ENCODE data around the gene IGLL5.

The IGLL5 gene

DNA sequence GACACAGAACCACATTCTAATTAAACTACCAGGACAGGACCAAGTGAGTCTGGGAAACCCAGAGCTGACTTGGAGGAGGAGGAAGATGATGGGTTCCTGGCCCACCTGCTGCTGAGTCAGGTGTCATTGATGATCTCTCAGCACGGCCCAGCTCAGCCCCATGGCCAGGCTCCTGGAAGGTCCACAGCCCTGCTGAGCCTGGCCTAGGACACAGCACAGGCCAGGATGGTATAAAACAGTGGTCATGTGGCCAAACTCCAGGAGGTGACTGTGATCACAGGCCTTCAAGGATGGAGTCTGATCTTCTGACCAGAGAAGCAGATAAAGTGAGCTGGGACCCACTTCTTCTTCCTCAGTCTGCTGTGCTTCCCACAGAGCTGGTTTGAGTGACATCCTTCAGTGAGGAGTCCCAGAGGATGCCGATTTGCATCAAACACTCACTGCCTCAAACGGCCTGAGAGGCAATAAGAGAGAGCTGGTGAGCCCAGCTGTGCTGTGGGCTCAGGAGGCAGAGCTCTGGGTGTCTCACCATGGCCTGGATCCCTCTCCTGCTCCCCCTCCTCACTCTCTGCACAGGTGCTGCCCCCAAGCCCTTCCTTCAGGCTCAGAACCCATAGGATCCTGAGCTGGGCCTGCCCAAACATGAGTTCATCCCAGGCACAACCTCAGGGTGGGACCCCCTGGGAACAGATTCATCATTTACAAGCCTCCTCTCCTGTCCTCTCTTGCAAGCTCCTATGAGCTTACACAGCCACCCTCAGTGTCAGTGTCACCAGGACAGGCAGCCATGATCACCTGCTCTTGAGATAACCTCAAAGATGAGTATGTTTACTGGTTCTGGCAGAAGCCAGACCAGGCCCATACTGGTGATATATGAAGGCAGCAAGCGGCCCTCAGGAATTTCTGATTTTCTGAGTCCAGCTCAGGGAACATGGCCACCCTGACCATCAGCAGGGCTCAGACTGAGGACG lies 37.7 kb upstream of the IGLL5 start:
- Histone ChIP-seq H3K4me1 (ENCODE audit: control insufficient read depth, insufficient read depth, low read length, poor library complexity, severe bottlenecking) (peaks cover 9% of the 10 kb centered on the region), H3K27me3 (replicated peaks; ENCODE audit: control insufficient read depth, insufficient read depth, low read length, poor library complexity, severe bottlenecking) (no peaks in the 10 kb centered on the region), H3K27ac (ENCODE audit: insufficient read depth, low read length, poor library complexity, severe bottlenecking) (no peak overlapping the region), H3K36me3 (ENCODE audit: control insufficient read depth, insufficient read depth, low read length) (no peaks in the 10 kb centered on the region), H3K9me3 (ENCODE audit: control insufficient read depth, low read length) (no peaks in the 10 kb centered on the region), H3K4me3 (ENCODE audit: insufficient read depth, low read depth, low read length, poor library complexity, severe bottlenecking) (no peak overlapping the region)
- DNase-seq, result no peak

DNA sequence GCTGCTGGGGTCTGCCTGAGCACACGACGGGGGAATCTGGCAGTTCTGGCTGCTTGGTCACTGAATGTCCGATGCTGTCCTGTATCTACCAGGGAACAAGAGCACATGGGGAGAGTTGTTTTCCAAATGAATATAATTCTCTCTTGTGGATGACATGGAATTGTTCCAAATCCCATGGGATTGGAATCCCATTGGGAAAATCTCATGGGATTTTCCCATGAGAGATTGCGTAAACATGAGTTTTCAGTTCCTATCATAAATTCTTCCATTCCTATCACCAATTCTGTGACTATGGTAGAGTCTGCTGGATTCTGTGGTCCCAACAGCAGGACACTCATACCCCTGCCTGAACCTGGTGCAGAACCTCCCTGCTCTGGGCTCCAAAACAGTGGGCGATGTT lies 35.6 kb upstream of the IGLL5 start:
- Histone ChIP-seq H3K27ac (ENCODE audit: insufficient read depth, low read length, poor library complexity, severe bottlenecking) (no peak overlapping the region), H3K36me3 (ENCODE audit: control insufficient read depth, insufficient read depth, low read length) (no peaks in the 10 kb centered on the region), H3K27me3 (replicated peaks; ENCODE audit: control insufficient read depth, insufficient read depth, low read length, poor library complexity, severe bottlenecking) (no peaks in the 10 kb centered on the region), H3K9me3 (ENCODE audit: control insufficient read depth, low read length) (no peaks in the 10 kb centered on the region), H3K4me3 (ENCODE audit: insufficient read depth, low read depth, low read length, poor library complexity, severe bottlenecking) (no peak overlapping the region), H3K4me1 (ENCODE audit: control insufficient read depth, insufficient read depth, low read length, poor library complexity, severe bottlenecking) (peaks cover 5% of the 10 kb centered on the region)
- DNase-seq, result no peak

- Histone ChIP-seq H3K4me1 (ENCODE audit: control insufficient read depth, insufficient read depth, low read length, poor library complexity, severe bottlenecking) (no peaks in the 10 kb centered on the region), H3K36me3 (ENCODE audit: control insufficient read depth, insufficient read depth, low read length) (no peaks in the 10 kb centered on the region), H3K9me3 (ENCODE audit: control insufficient read depth, low read length) (no peaks in the 10 kb centered on the region), H3K27me3 (replicated peaks; ENCODE audit: control insufficient read depth, insufficient read depth, low read length, poor library complexity, severe bottlenecking) (no peaks in the 10 kb centered on the region), H3K4me3 (ENCODE audit: insufficient read depth, low read depth, low read length, poor library complexity, severe bottlenecking) (no peak overlapping the region), H3K27ac (ENCODE audit: insufficient read depth, low read length, poor library complexity, severe bottlenecking) (no peak overlapping the region)
- no peak for DNase-seq
These were observed 33.9 kb upstream of the IGLL5 start for GRCh38 chr22:22853713-22854112.

GRCh38 chr22:22854466-22854865 lies 33.1 kb upstream of the IGLL5 start:
- no peaks in the 10 kb centered on the region for H3K4me1 ChIP-seq (ENCODE audit: control insufficient read depth, insufficient read depth, low read length, poor library complexity, severe bottlenecking)
- no peaks in the 10 kb centered on the region for H3K36me3 ChIP-seq (ENCODE audit: control insufficient read depth, insufficient read depth, low read length)
- DNase-seq, result no peak
- H3K27me3 ChIP-seq (replicated peaks; ENCODE audit: control insufficient read depth, insufficient read depth, low read length, poor library complexity, severe bottlenecking), result no peaks in the 10 kb centered on the region
- H3K27ac ChIP-seq (ENCODE audit: insufficient read depth, low read length, poor library complexity, severe bottlenecking), result no peak overlapping the region
- no peak overlapping the region for H3K4me3 ChIP-seq (ENCODE audit: insufficient read depth, low read depth, low read length, poor library complexity, severe bottlenecking)
- no peaks in the 10 kb centered on the region for H3K9me3 ChIP-seq (ENCODE audit: control insufficient read depth, low read length)

GRCh38 chr22:22855085-22855484 lies 32.5 kb upstream of the IGLL5 start:
- H3K36me3 ChIP-seq (ENCODE audit: control insufficient read depth, insufficient read depth, low read length), result no peaks in the 10 kb centered on the region
- H3K4me3 ChIP-seq (ENCODE audit: insufficient read depth, low read depth, low read length, poor library complexity, severe bottlenecking), result no peak overlapping the region
- no peaks in the 10 kb centered on the region for H3K27me3 ChIP-seq (replicated peaks; ENCODE audit: control insufficient read depth, insufficient read depth, low read length, poor library complexity, severe bottlenecking)
- no peak for DNase-seq
- H3K9me3 ChIP-seq (ENCODE audit: control insufficient read depth, low read length), result no peaks in the 10 kb centered on the region
- no peaks in the 10 kb centered on the region for H3K4me1 ChIP-seq (ENCODE audit: control insufficient read depth, insufficient read depth, low read length, poor library complexity, severe bottlenecking)
- H3K27ac ChIP-seq (ENCODE audit: insufficient read depth, low read length, poor library complexity, severe bottlenecking), result no peak overlapping the region

DNA sequence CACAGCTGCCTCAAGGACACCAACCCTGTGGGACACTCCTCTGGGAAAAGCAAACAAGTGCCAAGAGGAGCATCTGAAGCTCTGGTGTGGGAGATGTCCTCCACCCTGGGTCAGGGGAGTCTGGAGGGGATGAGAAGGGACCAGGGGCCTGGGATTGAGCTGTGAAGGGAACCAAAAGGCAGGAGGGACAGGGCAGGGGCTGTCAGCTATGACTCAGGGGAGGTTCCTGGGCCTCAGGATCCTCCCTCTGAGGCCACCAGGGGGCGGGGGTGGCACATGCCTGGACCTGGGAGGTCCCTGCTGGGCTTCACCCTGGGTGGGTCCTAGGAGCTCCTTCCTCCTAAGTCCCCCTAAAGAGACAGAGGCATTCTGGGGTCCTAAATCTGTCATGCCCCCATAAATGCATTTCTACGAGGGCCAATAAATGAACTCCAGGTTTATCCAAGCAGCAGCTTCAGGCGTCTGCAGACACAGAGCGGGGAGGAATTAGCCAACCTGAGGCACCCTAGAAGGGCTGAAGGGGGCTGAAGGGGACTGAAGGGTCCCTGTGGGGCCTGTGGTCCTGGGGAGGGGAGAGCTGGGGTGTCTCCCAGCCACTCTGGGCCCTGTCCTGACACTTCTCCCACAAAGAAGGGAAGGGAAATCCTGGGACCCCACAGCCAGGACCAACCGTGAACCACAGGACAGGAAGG lies 31.9 kb upstream of the IGLL5 start:
- DNase-seq, result no peak
- no peaks in the 10 kb centered on the region for H3K27me3 ChIP-seq (replicated peaks; ENCODE audit: control insufficient read depth, insufficient read depth, low read length, poor library complexity, severe bottlenecking)
- H3K36me3 ChIP-seq (ENCODE audit: control insufficient read depth, insufficient read depth, low read length), result no peaks in the 10 kb centered on the region
- no peak overlapping the region for H3K4me3 ChIP-seq (ENCODE audit: insufficient read depth, low read depth, low read length, poor library complexity, severe bottlenecking)
- H3K9me3 ChIP-seq (ENCODE audit: control insufficient read depth, low read length), result no peaks in the 10 kb centered on the region
- H3K27ac ChIP-seq (ENCODE audit: insufficient read depth, low read length, poor library complexity, severe bottlenecking), result no peak overlapping the region
- no peaks in the 10 kb centered on the region for H3K4me1 ChIP-seq (ENCODE audit: control insufficient read depth, insufficient read depth, low read length, poor library complexity, severe bottlenecking)

DNA sequence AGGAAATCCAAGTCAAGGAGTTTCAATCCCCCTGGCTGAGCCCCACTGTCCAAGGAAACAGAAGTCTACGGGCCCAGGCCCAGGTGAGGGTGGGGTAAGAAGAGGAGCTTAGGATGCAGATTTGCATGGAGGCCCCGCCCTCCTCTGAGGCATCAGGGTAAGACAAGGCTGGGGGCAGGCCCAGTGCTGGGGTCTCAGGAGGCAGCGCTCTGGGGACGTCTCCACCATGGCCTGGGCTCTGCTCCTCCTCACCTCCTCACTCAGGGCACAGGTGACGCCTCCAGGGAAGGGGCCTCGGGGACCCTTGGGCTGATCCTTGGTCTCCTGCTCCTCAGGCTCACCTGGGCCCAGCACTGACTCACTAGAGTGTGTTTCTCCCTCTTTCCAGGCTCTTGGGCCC lies 31.3 kb upstream of the IGLL5 start:
- H3K4me3 ChIP-seq (ENCODE audit: insufficient read depth, low read depth, low read length, poor library complexity, severe bottlenecking), result no peak overlapping the region
- H3K36me3 ChIP-seq (ENCODE audit: control insufficient read depth, insufficient read depth, low read length), result no peaks in the 10 kb centered on the region
- DNase-seq, result no peak
- no peak overlapping the region for H3K27ac ChIP-seq (ENCODE audit: insufficient read depth, low read length, poor library complexity, severe bottlenecking)
- no peaks in the 10 kb centered on the region for H3K9me3 ChIP-seq (ENCODE audit: control insufficient read depth, low read length)
- no peaks in the 10 kb centered on the region for H3K27me3 ChIP-seq (replicated peaks; ENCODE audit: control insufficient read depth, insufficient read depth, low read length, poor library complexity, severe bottlenecking)
- H3K4me1 ChIP-seq (ENCODE audit: control insufficient read depth, insufficient read depth, low read length, poor library complexity, severe bottlenecking), result no peaks in the 10 kb centered on the region

GRCh38 chr22:22856885-22857606 lies 30.6 kb upstream of the IGLL5 start:
- Histone ChIP-seq H3K4me3 (ENCODE audit: insufficient read depth, low read depth, low read length, poor library complexity, severe bottlenecking) (no peak overlapping the region), H3K9me3 (ENCODE audit: control insufficient read depth, low read length) (no peaks in the 10 kb centered on the region), H3K4me1 (ENCODE audit: control insufficient read depth, insufficient read depth, low read length, poor library complexity, severe bottlenecking) (no peaks in the 10 kb centered on the region), H3K27ac (ENCODE audit: insufficient read depth, low read length, poor library complexity, severe bottlenecking) (no peak overlapping the region), H3K27me3 (replicated peaks; ENCODE audit: control insufficient read depth, insufficient read depth, low read length, poor library complexity, severe bottlenecking) (no peaks in the 10 kb centered on the region), H3K36me3 (ENCODE audit: control insufficient read depth, insufficient read depth, low read length) (no peaks in the 10 kb centered on the region)
- DNase-seq, result no peak

- H3K36me3 ChIP-seq (ENCODE audit: control insufficient read depth, insufficient read depth, low read length), result no peaks in the 10 kb centered on the region
- H3K4me1 ChIP-seq (ENCODE audit: control insufficient read depth, insufficient read depth, low read length, poor library complexity, severe bottlenecking), result no peaks in the 10 kb centered on the region
- DNase-seq, result no peak
- no peak overlapping the region for H3K4me3 ChIP-seq (ENCODE audit: insufficient read depth, low read depth, low read length, poor library complexity, severe bottlenecking)
- H3K27me3 ChIP-seq (replicated peaks; ENCODE audit: control insufficient read depth, insufficient read depth, low read length, poor library complexity, severe bottlenecking), result no peaks in the 10 kb centered on the region
- H3K27ac ChIP-seq (ENCODE audit: insufficient read depth, low read length, poor library complexity, severe bottlenecking), result no peak overlapping the region
- H3K9me3 ChIP-seq (ENCODE audit: control insufficient read depth, low read length), result no peaks in the 10 kb centered on the region
These were observed 29.7 kb upstream of the IGLL5 start for GRCh38 chr22:22857607-22858558.
